ENCODE results near the gene C1QTNF9.
"Not testable (repeated sequence)": the region's sequence is repeated elsewhere in the genome, so short reads cannot be mapped to it uniquely, and the experiment has no call there.

C1QTNF9 gene

GRCh38 chr13:24284889-24285565 is 24.4 kb upstream of the C1QTNF9 start:
- DNase-seq, result no peak

- no peak for DNase-seq
Observed at GRCh38 chr13:24286624-24287023, 22.8 kb upstream of the C1QTNF9 start.

- no peak for DNase-seq
Observed at GRCh38 chr13:24287748-24288287, 21.6 kb upstream of the C1QTNF9 start.

- no peak for DNase-seq
Observed at GRCh38 chr13:24288870-24289269, 20.5 kb upstream of the C1QTNF9 start.

GRCh38 chr13:24290280-24290932 is 19.0 kb upstream of the C1QTNF9 start:
- no peak for DNase-seq

GRCh38 chr13:24292481-24292880 is 16.9 kb upstream of the C1QTNF9 start:
- no peak for DNase-seq

- DNase-seq, result no peak
Observed at GRCh38 chr13:24293746-24294145, 15.6 kb upstream of the C1QTNF9 start.

- DNase-seq, result no peak
Observed at GRCh38 chr13:24299488-24300114, 9.8 kb upstream of the C1QTNF9 start.

- DNase-seq, result no peak
Observed at GRCh38 chr13:24301434-24301833, 7.9 kb upstream of the C1QTNF9 start.

- DNase-seq, result no peak
Observed at GRCh38 chr13:24301911-24302310, 7.5 kb upstream of the C1QTNF9 start.

GRCh38 chr13:24304620-24305019 is 4.8 kb upstream of the C1QTNF9 start:
- no peak for DNase-seq

- no peak for DNase-seq
Observed at GRCh38 chr13:24306632-24307031, 2.7 kb upstream of the C1QTNF9 start.

GRCh38 chr13:24307211-24308067 is 1.9 kb upstream of the C1QTNF9 start:
- DNase-seq, result peak; percentile 2

GRCh38 chr13:24308068-24308445 is 1.3 kb upstream of the C1QTNF9 start:
- DNase-seq, result no peak

GRCh38 chr13:24308488-24309020 is 826 bp upstream of the C1QTNF9 start:
- DNase-seq, result no peak

GRCh38 chr13:24313439-24313838 is 4.1 kb downstream of the C1QTNF9 start:
- DNase-seq, result no peak

- not testable (repeated sequence) for DNase-seq
Observed at GRCh38 chr13:24317835-24318234, 8.5 kb downstream of the C1QTNF9 start.

- DNase-seq, result not testable (repeated sequence)
Observed at GRCh38 chr13:24318878-24319277, 9.5 kb downstream of the C1QTNF9 start.

GRCh38 chr13:24319641-24320040 is 10.3 kb downstream of the C1QTNF9 start:
- not testable (repeated sequence) for DNase-seq

GRCh38 chr13:24321416-24321815 is 12.0 kb downstream of the C1QTNF9 start:
- not testable (repeated sequence) for DNase-seq

GRCh38 chr13:24322470-24322869 is 13.1 kb downstream of the C1QTNF9 start:
- DNase-seq, result not testable (repeated sequence)

- DNase-seq, result no peak
Observed at GRCh38 chr13:24323036-24323738, 13.8 kb downstream of the C1QTNF9 start.
